ENCODE data around the gene NGEF.
"Not testable (repeated sequence)": the region's sequence is repeated elsewhere in the genome, so short reads cannot be mapped to it uniquely, and the experiment has no call there.

NGEF gene

GRCh38 chr2:233026198-233026813 lies 13.2 kb upstream of the NGEF start:
- no peak overlapping the region for H3K9ac ChIP-seq (ENCODE audit: insufficient read length, low read depth)
- H3K4me3 ChIP-seq (ENCODE audit: insufficient read length, low read depth), result no peak overlapping the region
- H3K27me3 ChIP-seq (ENCODE audit: insufficient read depth, insufficient read length), result no peaks in the 10 kb centered on the region
- H3K36me3 ChIP-seq (ENCODE audit: insufficient read depth, insufficient read length, low read length), result no peaks in the 10 kb centered on the region
- H3K9me3 ChIP-seq (ENCODE audit: insufficient read depth, low read length), result peaks cover 5% of the 10 kb centered on the region; the same call in 1 of the 2 replicates
- H3K4me1 ChIP-seq (ENCODE audit: insufficient read depth, insufficient read length), result peaks cover 7% of the 10 kb centered on the region
- DNase-seq (ENCODE audit: low read depth, low spot score), result no peak
- TF ChIP-seq ZNF274 (IDR thresholded peaks at IDR 0.05; ENCODE audit: low read depth, low read length) (no peak), SUZ12 (IDR thresholded peaks at IDR 0.05; ENCODE audit: extremely low read depth, insufficient read depth, insufficient read length) (no peak), YY1 (IDR thresholded peaks at IDR 0.05; ENCODE audit: insufficient read depth, insufficient read length) (no peak)

GRCh38 chr2:233025706-233026105 lies 12.7 kb upstream of the NGEF start:
- no peaks in the 10 kb centered on the region for H3K27me3 ChIP-seq (ENCODE audit: insufficient read depth, insufficient read length)
- TF ChIP-seq ZNF274 (IDR thresholded peaks at IDR 0.05; ENCODE audit: low read depth, low read length) (no peak), YY1 (IDR thresholded peaks at IDR 0.05; ENCODE audit: insufficient read depth, insufficient read length) (no peak), SUZ12 (IDR thresholded peaks at IDR 0.05; ENCODE audit: extremely low read depth, insufficient read depth, insufficient read length) (no peak)
- H3K9ac ChIP-seq (ENCODE audit: insufficient read length, low read depth), result no peak overlapping the region
- H3K4me1 ChIP-seq (ENCODE audit: insufficient read depth, insufficient read length), result peaks cover 7% of the 10 kb centered on the region
- DNase-seq (ENCODE audit: low read depth, low spot score), result no peak
- H3K9me3 ChIP-seq (ENCODE audit: insufficient read depth, low read length), result peaks cover 5% of the 10 kb centered on the region; the same call in 1 of the 2 replicates
- H3K4me3 ChIP-seq (ENCODE audit: insufficient read length, low read depth), result no peak overlapping the region
- H3K36me3 ChIP-seq (ENCODE audit: insufficient read depth, insufficient read length, low read length), result no peaks in the 10 kb centered on the region

DNA sequence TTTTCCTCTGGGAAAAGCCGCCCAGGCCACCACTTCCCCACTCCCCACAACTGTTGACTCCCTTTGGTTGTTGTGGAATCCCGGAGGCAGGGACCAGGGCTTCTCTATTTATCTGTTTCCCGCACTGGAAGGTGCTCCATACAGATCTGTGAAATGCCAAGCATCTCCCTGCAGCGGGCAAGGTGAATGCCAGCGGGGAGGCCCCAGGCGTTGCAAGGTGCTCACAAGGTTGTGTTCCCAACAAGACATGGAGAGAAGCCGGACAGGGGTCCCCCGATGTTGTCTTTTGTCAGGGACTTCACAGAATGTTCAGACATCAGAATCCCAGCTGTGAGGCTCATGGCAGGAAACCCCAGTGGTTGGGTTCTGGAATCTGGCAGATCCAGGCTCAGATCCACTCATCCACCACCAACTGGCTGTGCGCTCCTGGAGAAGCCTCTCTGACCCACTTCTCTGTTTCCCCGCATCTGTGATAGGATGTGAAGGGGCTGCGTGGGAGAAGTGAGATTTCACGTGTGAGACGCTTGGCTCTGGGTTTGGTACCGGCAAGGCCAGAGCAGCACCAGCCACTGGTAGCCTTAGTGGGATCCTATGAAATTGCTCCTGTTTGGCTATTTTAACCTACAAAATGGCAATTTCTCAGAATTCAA lies 10.8 kb upstream of the NGEF start:
- TF ChIP-seq SUZ12 (IDR thresholded peaks at IDR 0.05; ENCODE audit: extremely low read depth, insufficient read depth, insufficient read length) (no peak), YY1 (IDR thresholded peaks at IDR 0.05; ENCODE audit: insufficient read depth, insufficient read length) (no peak), ZNF274 (IDR thresholded peaks at IDR 0.05; ENCODE audit: low read depth, low read length) (no peak)
- Histone ChIP-seq H3K4me1 (ENCODE audit: insufficient read depth, insufficient read length) (peaks cover 7% of the 10 kb centered on the region), H3K27me3 (ENCODE audit: insufficient read depth, insufficient read length) (no peaks in the 10 kb centered on the region), H3K36me3 (ENCODE audit: insufficient read depth, insufficient read length, low read length) (no peaks in the 10 kb centered on the region), H3K4me3 (ENCODE audit: insufficient read length, low read depth) (no peak overlapping the region), H3K9me3 (ENCODE audit: insufficient read depth, low read length) (no peaks in the 10 kb centered on the region), H3K9ac (ENCODE audit: insufficient read length, low read depth) (no peak overlapping the region)
- DNase-seq (ENCODE audit: low read depth, low spot score), result no peak

DNA sequence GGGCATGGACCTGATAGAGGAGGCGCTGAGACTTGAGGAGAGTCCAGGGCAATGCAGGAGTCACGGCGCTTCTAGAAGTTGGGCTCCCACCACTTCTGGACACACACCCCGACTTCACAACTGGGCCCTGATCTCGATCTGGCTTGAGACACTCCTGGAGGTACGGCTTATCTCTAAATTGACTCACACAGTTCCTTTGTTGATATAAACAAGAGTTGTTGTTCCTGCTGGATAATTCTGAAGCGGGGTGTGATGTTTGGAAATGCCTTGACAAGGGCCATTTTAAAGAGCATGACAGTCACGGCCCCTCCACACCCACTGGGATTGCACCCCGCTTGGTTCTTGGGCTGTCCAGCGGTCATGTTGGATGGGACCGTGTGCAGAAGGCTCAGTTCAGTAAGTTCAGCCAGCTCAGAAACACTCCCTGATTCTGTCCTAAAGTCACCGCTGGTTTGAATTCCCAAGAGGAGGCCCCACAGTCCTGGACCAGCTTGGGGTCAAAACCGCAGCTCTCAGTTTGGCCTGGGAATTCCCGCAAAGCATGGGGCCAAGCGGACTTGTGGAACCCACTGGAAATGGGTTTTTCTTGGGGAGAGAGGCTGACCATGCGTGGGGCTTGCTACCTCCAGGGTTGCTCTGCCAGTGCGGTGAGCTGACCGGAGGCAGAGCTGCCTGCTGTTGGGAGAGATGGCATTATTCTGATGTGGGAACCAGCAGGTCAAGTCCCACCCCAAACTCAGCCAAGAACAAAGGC lies 10.1 kb upstream of the NGEF start:
- H3K9me3 ChIP-seq (ENCODE audit: insufficient read depth, low read length), result peaks cover 1% of the 10 kb centered on the region; the same call in 1 of the 2 replicates
- DNase-seq (ENCODE audit: low read depth, low spot score), result no peak
- TF ChIP-seq ZNF274 (IDR thresholded peaks at IDR 0.05; ENCODE audit: low read depth, low read length), result no peak
- no peak for TF ChIP-seq YY1 (IDR thresholded peaks at IDR 0.05; ENCODE audit: insufficient read depth, insufficient read length)
- TF ChIP-seq SUZ12 (IDR thresholded peaks at IDR 0.05; ENCODE audit: extremely low read depth, insufficient read depth, insufficient read length), result no peak
- H3K27me3 ChIP-seq (ENCODE audit: insufficient read depth, insufficient read length), result no peaks in the 10 kb centered on the region
- H3K4me3 ChIP-seq (ENCODE audit: insufficient read length, low read depth), result no peak overlapping the region
- no peak overlapping the region for H3K9ac ChIP-seq (ENCODE audit: insufficient read length, low read depth)
- H3K36me3 ChIP-seq (ENCODE audit: insufficient read depth, insufficient read length, low read length), result no peaks in the 10 kb centered on the region
- H3K4me1 ChIP-seq (ENCODE audit: insufficient read depth, insufficient read length), result peaks cover 7% of the 10 kb centered on the region

- H3K9ac ChIP-seq (ENCODE audit: insufficient read length, low read depth), result no peak overlapping the region
- H3K36me3 ChIP-seq (ENCODE audit: insufficient read depth, insufficient read length, low read length), result no peaks in the 10 kb centered on the region
- TF ChIP-seq ZNF274 (IDR thresholded peaks at IDR 0.05; ENCODE audit: low read depth, low read length), result no peak
- TF ChIP-seq YY1 (IDR thresholded peaks at IDR 0.05; ENCODE audit: insufficient read depth, insufficient read length), result no peak
- TF ChIP-seq SUZ12 (IDR thresholded peaks at IDR 0.05; ENCODE audit: extremely low read depth, insufficient read depth, insufficient read length), result no peak
Observed at GRCh38 chr2:233022561-233022960, 9.5 kb upstream of the NGEF start.

GRCh38 chr2:233021771-233022170 lies 8.7 kb upstream of the NGEF start:
- Histone ChIP-seq H3K36me3 (ENCODE audit: insufficient read depth, insufficient read length, low read length) (no peaks in the 10 kb centered on the region), H3K9me3 (ENCODE audit: insufficient read depth, low read length) (peaks cover 9% of the 10 kb centered on the region), H3K27me3 (ENCODE audit: insufficient read depth, insufficient read length) (no peaks in the 10 kb centered on the region), H3K4me1 (ENCODE audit: insufficient read depth, insufficient read length) (peaks cover 7% of the 10 kb centered on the region), H3K9ac (ENCODE audit: insufficient read length, low read depth) (no peak overlapping the region), H3K4me3 (ENCODE audit: insufficient read length, low read depth) (no peak overlapping the region)
- TF ChIP-seq YY1 (IDR thresholded peaks at IDR 0.05; ENCODE audit: insufficient read depth, insufficient read length), result no peak
- no peak for TF ChIP-seq SUZ12 (IDR thresholded peaks at IDR 0.05; ENCODE audit: extremely low read depth, insufficient read depth, insufficient read length)
- no peak for TF ChIP-seq ZNF274 (IDR thresholded peaks at IDR 0.05; ENCODE audit: low read depth, low read length)
- DNase-seq (ENCODE audit: low read depth, low spot score), result no peak

More at GRCh38 chr2:233022561-233022960, 9.5 kb upstream of the NGEF start:
- H3K9me3 ChIP-seq (ENCODE audit: insufficient read depth, low read length), result peaks cover 6% of the 10 kb centered on the region
- no peak overlapping the region for H3K4me3 ChIP-seq (ENCODE audit: insufficient read length, low read depth)
- DNase-seq (ENCODE audit: low read depth, low spot score), result no peak
- peaks cover 7% of the 10 kb centered on the region for H3K4me1 ChIP-seq (ENCODE audit: insufficient read depth, insufficient read length)
- no peaks in the 10 kb centered on the region for H3K27me3 ChIP-seq (ENCODE audit: insufficient read depth, insufficient read length)

- Histone ChIP-seq H3K9me3 (ENCODE audit: insufficient read depth, low read length) (peaks cover 9% of the 10 kb centered on the region), H3K9ac (ENCODE audit: insufficient read length, low read depth) (no peak overlapping the region), H3K27me3 (ENCODE audit: insufficient read depth, insufficient read length) (no peaks in the 10 kb centered on the region), H3K4me1 (ENCODE audit: insufficient read depth, insufficient read length) (peaks cover 2% of the 10 kb centered on the region), H3K4me3 (ENCODE audit: insufficient read length, low read depth) (no peak overlapping the region), H3K36me3 (ENCODE audit: insufficient read depth, insufficient read length, low read length) (no peaks in the 10 kb centered on the region)
- no peak for DNase-seq (ENCODE audit: low read depth, low spot score)
- TF ChIP-seq SUZ12 (IDR thresholded peaks at IDR 0.05; ENCODE audit: extremely low read depth, insufficient read depth, insufficient read length), result no peak
- no peak for TF ChIP-seq YY1 (IDR thresholded peaks at IDR 0.05; ENCODE audit: insufficient read depth, insufficient read length)
- no peak for TF ChIP-seq ZNF274 (IDR thresholded peaks at IDR 0.05; ENCODE audit: low read depth, low read length)
Observed at GRCh38 chr2:233020454-233020853, 7.4 kb upstream of the NGEF start.

DNA sequence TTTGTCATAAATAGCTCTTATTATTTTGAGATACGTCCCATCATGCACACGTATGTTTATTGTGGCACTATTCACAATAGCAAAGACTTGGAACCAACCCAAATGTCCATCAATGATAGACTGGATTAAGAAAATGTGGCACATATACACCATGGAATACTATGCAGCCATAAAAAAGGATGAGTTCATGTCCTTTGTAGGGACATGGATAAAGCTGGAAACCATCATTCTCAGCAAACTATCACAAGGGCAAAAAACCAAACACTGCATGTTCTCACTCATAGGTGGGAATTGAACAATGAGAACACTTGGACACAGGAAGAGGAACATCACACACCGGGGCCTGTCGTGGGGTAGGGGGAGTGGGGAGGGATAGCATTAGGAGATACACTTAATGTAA lies 6.6 kb upstream of the NGEF start:
- H3K9me3 ChIP-seq (ENCODE audit: insufficient read depth, low read length); H3K4me3 ChIP-seq (ENCODE audit: insufficient read length, low read depth); H3K9ac ChIP-seq (ENCODE audit: insufficient read length, low read depth): not testable (repeated sequence)

More for the DNA sequence above, 6.6 kb upstream of the NGEF start:
- H3K27me3 ChIP-seq (ENCODE audit: insufficient read depth, insufficient read length); DNase-seq (ENCODE audit: low read depth, low spot score); H3K4me1 ChIP-seq (ENCODE audit: insufficient read depth, insufficient read length); H3K36me3 ChIP-seq (ENCODE audit: insufficient read depth, insufficient read length, low read length): not testable (repeated sequence)
